Measurements from ENCODE around the gene GPX8.

DNA sequence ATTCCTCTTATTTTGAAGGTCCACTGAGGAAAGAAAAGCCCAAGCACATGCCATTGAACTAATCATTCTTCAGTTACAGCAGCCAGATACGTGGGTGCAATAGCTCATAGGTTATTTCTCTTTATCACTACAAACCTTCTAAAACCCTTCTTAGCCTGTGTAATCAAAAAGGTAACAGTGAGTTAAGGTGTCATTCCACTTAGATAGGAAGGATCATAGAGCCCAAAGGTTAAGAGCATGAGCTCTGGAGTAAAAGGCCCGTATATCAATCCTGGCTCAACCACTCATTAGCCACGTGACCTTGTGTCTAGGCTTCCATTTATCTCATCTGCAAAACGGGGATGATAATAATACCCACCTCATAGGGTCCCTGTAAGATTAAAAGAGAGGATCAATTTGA lies 2.7 kb downstream of the GPX8 start:
- TF ChIP-seq ZFP30 (CRISPR knock-in tag; IDR thresholded peaks at IDR 0.05), result no peak
- TF ChIP-seq OSR1 (CRISPR knock-in tag; IDR thresholded peaks at IDR 0.05), result no peak
- TF ChIP-seq ISL1 (CRISPR knock-in tag; IDR thresholded peaks at IDR 0.05), result no peak
- no peak for TF ChIP-seq GLIS3 (CRISPR knock-in tag; IDR thresholded peaks at IDR 0.05)
- TF ChIP-seq, protein P1, sequence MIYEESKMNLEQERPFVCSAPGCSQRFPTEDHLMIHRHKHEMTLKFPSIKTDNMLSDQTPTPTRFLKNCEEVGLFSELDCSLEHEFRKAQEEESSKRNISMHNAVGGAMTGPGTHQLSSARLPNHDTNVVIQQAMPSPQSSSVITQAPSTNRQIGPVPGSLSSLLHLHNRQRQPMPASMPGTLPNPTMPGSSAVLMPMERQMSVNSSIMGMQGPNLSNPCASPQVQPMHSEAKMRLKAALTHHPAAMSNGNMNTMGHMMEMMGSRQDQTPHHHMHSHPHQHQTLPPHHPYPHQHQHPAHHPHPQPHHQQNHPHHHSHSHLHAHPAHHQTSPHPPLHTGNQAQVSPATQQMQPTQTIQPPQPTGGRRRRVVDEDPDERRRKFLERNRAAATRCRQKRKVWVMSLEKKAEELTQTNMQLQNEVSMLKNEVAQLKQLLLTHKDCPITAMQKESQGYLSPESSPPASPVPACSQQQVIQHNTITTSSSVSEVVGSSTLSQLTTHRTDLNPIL (CRISPR knock-in tag; IDR thresholded peaks at IDR 0.05; ENCODE audit: low read depth), result no peak
- no peak for TF ChIP-seq CSDC2 (CRISPR knock-in tag; IDR thresholded peaks at IDR 0.05)
- no peak for TF ChIP-seq SNAI2 (CRISPR knock-in tag; IDR thresholded peaks at IDR 0.05)
- TF ChIP-seq PATZ1 (CRISPR knock-in tag; IDR thresholded peaks at IDR 0.05; ENCODE audit: borderline replicate concordance), result no peak
- no peak for TF ChIP-seq ZNF565 (CRISPR knock-in tag; conservative IDR thresholded peaks at IDR 0.05; ENCODE audit: low read depth)
- TF ChIP-seq ARNTL (CRISPR knock-in tag; IDR thresholded peaks at IDR 0.05; ENCODE audit: borderline replicate concordance, low read depth), result no peak
